Activated T-cell treated with anti-CD3 and anti-CD28 coated beads, Interleukin-2, amount 50 U/mL, for 24 hours (primary cell): ENCODE measurements around the gene P2RX3.

ENCODE experiments used
- DNase-seq: peaks from one replicate; pipeline ENCODE4 v3.0.0-alpha.2; 2020
- H3K27ac Mint-ChIP-seq: 2 replicates; pipeline ENCODE4 v1.8.0; 2020; ENCODE audit warnings: mild to moderate bottlenecking, mixed read lengths
- H3K27me3 Mint-ChIP-seq: 2 replicates; pipeline ENCODE4 v1.8.0; 2020; ENCODE audit warnings: mixed read lengths
- H3K36me3 Mint-ChIP-seq: 2 replicates; pipeline ENCODE4 v1.8.0; 2020; ENCODE audit warnings: low read depth, mixed read lengths
- H3K4me1 Mint-ChIP-seq: 2 replicates; pipeline ENCODE4 v1.8.0; 2020; ENCODE audit warnings: low read depth, mixed read lengths
- H3K4me3 Mint-ChIP-seq: 2 replicates; pipeline ENCODE4 v1.8.0; 2020; ENCODE audit warnings: mild to moderate bottlenecking, moderate library complexity, mixed read lengths
- H3K9me3 Mint-ChIP-seq: 2 replicates; pipeline ENCODE4 v1.8.0; 2020; ENCODE audit warnings: mixed read lengths

The P2RX3 gene

DNA sequence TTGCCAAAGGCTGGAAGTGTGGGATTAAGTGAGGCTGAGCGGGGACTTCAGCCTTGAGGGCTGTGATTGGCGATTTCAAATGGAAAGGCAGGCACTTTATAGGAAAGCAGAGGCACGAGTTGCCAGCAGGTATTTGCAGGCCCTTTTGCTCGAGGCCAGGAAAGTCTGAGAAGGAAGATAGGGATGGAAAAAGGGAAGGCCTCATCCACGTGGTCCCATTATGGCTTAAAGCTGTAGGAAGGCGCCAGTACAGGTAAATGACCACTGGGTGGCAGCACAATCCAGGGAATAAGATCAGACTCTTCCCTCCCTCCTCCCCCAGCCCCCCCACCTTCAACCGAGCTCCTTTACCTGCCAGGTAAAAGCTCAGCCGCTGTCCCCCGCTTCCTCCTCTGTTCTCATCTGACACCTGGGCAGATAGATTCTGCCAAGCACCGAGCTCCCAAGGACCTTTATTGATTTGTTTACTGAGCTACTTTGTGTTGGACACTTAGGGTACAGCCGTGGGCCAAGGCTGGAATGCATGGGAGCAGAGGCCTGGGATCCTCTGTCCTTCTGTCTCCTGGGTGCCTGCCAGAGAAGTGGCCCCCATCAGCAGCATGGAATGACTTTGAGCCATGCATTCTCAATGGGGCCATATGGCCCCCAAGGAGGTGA, 7.5 kb downstream of the P2RX3 start:
- H3K27me3 Mint-ChIP-seq: no peaks in the 10 kb centered on the region
- H3K27ac Mint-ChIP-seq: no peak overlapping the region

DNA sequence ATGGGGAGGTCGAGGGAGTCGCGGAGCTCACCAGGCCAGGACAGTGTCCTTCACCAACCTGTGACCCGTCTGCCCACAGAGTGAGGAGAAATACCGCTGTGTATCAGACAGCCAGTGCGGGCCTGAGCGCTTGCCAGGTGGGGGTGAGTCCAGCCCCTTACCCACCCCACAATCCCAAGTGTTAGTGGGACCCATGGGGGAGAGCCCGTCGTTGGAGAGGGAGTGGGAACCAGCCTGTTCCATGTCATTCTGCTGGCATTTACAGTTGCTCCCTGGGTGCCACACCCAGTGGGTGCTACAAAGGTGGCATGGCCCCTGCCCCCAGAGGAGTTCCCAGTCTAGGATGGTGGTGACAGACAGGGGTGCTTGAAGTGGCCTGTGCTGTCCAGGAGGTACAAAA, 9.2 kb downstream of the P2RX3 start:
- Mint-ChIP-seq H3K27ac (no peak overlapping the region), H3K27me3 (no peaks in the 10 kb centered on the region)
- DNase-seq: no peak

More for the DNA sequence above, 7.5 kb downstream of the P2RX3 start:
- no peaks in the 10 kb centered on the region for H3K9me3 Mint-ChIP-seq
- H3K4me3 Mint-ChIP-seq: no peak overlapping the region
- peak; percentile 75 for DNase-seq
- H3K4me1 Mint-ChIP-seq: peaks cover 5% of the 10 kb centered on the region
- H3K36me3 Mint-ChIP-seq: no peaks in the 10 kb centered on the region

GRCh38 chr11:57348052-57348451, 9.9 kb downstream of the P2RX3 start:
- H3K27ac Mint-ChIP-seq: no peak overlapping the region
- no peaks in the 10 kb centered on the region for H3K36me3 Mint-ChIP-seq
- no peak for DNase-seq
- H3K27me3 Mint-ChIP-seq: no peaks in the 10 kb centered on the region
- no peak overlapping the region for H3K4me3 Mint-ChIP-seq
- H3K4me1 Mint-ChIP-seq: peaks cover 5% of the 10 kb centered on the region
- peaks cover 5% of the 10 kb centered on the region for H3K9me3 Mint-ChIP-seq

More for the DNA sequence above, 9.2 kb downstream of the P2RX3 start:
- no peaks in the 10 kb centered on the region for H3K36me3 Mint-ChIP-seq
- H3K9me3 Mint-ChIP-seq: peaks cover 5% of the 10 kb centered on the region
- peaks cover 5% of the 10 kb centered on the region for H3K4me1 Mint-ChIP-seq
- H3K4me3 Mint-ChIP-seq: no peak overlapping the region

DNA sequence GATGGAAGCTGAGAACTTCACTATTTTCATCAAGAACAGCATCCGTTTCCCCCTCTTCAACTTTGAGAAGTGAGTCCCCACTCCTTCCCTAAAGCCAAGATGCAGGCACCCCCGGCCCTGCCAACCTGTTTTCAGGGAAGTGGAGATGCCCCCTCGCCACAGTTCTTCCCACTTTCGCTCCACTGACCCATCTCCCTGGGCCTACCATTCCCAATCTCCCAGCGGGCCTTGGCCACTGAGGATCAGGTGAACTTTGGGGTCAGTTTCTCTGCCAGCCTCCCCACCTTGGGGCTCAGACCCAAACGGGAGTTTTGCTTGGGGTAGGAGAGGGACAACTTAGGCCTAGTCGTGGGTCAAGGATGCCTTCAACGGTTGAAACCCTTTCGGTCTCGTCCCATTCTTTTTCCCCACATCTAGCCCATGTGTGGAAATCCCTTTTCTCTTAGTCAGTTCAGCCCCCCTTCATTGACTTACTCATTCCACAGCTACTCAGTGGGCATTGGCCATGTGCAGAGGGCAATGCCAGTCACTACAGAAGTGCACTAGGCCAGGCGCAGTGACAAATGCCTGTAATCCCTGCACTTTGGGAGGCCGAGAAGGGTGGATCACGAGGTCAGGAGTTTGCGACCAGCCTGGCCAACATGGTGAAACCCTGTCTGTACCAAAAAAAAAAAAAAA, 10.6 kb downstream of the P2RX3 start:
- H3K9me3 Mint-ChIP-seq: peaks cover 5% of the 10 kb centered on the region

GRCh38 chr11:57349491-57350274, 11.5 kb downstream of the P2RX3 start:
- peaks cover 4% of the 10 kb centered on the region for H3K27me3 Mint-ChIP-seq
- H3K9me3 Mint-ChIP-seq: peaks cover 5% of the 10 kb centered on the region
- no peak overlapping the region for H3K27ac Mint-ChIP-seq
- no peak overlapping the region for H3K4me3 Mint-ChIP-seq
- H3K36me3 Mint-ChIP-seq: no peaks in the 10 kb centered on the region
- DNase-seq: peak; percentile 78
- H3K4me1 Mint-ChIP-seq: peaks cover 5% of the 10 kb centered on the region

More for the DNA sequence above, 10.6 kb downstream of the P2RX3 start:
- no peak for DNase-seq
- H3K4me1 Mint-ChIP-seq: peaks cover 5% of the 10 kb centered on the region
- no peaks in the 10 kb centered on the region for H3K36me3 Mint-ChIP-seq
- H3K4me3 Mint-ChIP-seq: no peak overlapping the region
- H3K27ac Mint-ChIP-seq: no peak overlapping the region
- no peaks in the 10 kb centered on the region for H3K27me3 Mint-ChIP-seq

DNA sequence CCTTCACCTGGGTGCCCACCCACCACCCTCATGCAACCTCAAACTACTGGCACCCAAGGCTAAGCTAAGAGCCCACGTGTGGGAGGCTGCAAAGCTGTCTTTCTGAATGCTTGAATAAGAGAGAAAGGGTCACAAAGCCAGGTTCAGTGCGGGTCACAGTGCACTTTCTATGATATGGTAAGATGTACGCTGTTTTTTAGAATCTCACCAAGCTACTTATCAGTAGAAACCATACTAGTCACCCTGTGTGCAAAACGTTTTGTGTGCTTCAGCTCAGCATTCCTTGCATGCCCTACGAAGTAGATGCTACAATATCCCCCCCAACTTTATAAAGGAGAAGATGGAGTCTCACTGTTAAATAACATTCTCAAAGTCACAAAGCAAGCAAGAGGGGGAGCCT, 14.9 kb downstream of the P2RX3 start:
- Mint-ChIP-seq H3K27ac (no peak overlapping the region), H3K4me3 (no peak overlapping the region), H3K4me1 (peaks cover 4% of the 10 kb centered on the region), H3K36me3 (no peaks in the 10 kb centered on the region), H3K27me3 (peaks cover 10% of the 10 kb centered on the region), H3K9me3 (peaks cover 5% of the 10 kb centered on the region)
- no peak for DNase-seq

GRCh38 chr11:57353446-57353845, 15.3 kb downstream of the P2RX3 start:
- Mint-ChIP-seq H3K36me3 (no peaks in the 10 kb centered on the region), H3K27me3 (peaks cover 10% of the 10 kb centered on the region), H3K4me1 (peaks cover 4% of the 10 kb centered on the region), H3K4me3 (no peak overlapping the region), H3K9me3 (peaks cover 5% of the 10 kb centered on the region), H3K27ac (no peak overlapping the region)
- no peak for DNase-seq

- H3K36me3 Mint-ChIP-seq: no peaks in the 10 kb centered on the region
- peaks cover 5% of the 10 kb centered on the region for H3K9me3 Mint-ChIP-seq
- H3K4me1 Mint-ChIP-seq: peaks cover 4% of the 10 kb centered on the region
- no peak overlapping the region for H3K4me3 Mint-ChIP-seq
- peaks cover 10% of the 10 kb centered on the region for H3K27me3 Mint-ChIP-seq
- no peak for DNase-seq
- no peak overlapping the region for H3K27ac Mint-ChIP-seq
Measured at GRCh38 chr11:57353852-57354251, 15.7 kb downstream of the P2RX3 start.

- no peak overlapping the region for H3K27ac Mint-ChIP-seq
- H3K36me3 Mint-ChIP-seq: no peaks in the 10 kb centered on the region
- H3K9me3 Mint-ChIP-seq: peaks cover 5% of the 10 kb centered on the region
- H3K27me3 Mint-ChIP-seq: peaks cover 10% of the 10 kb centered on the region
- no peak overlapping the region for H3K4me3 Mint-ChIP-seq
- H3K4me1 Mint-ChIP-seq: peaks cover 3% of the 10 kb centered on the region
- no peak for DNase-seq
Measured at GRCh38 chr11:57354699-57355098, 16.5 kb downstream of the P2RX3 start.

GRCh38 chr11:57356268-57356667, 18.1 kb downstream of the P2RX3 start:
- Mint-ChIP-seq H3K4me3 (no peak overlapping the region), H3K9me3 (peaks cover 4% of the 10 kb centered on the region), H3K27me3 (peaks cover 10% of the 10 kb centered on the region), H3K36me3 (no peaks in the 10 kb centered on the region), H3K27ac (no peak overlapping the region), H3K4me1 (no peaks in the 10 kb centered on the region)
- no peak for DNase-seq

- H3K9me3 Mint-ChIP-seq: no peaks in the 10 kb centered on the region
- peaks cover 10% of the 10 kb centered on the region for H3K27me3 Mint-ChIP-seq
Measured at GRCh38 chr11:57357310-57357709, 19.2 kb downstream of the P2RX3 start.

DNA sequence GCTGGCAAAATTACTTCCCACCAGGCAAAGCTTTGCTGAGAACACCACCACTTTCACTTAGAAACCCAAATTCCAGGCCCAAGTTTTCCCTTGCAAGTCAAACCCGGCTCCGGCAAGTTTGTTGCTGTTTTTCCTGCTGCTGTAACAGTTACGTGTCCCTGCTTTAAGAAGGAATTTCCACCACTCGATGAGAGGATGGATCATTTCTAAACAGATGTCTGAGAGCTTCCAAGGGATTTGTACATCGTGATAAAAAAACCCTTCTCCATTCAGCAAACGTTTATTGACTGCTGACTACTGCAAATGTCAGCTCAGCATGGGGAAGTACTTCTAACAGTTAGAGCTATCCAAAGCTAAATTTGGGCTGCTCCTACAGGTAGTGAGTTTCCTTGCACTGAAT, 19.7 kb downstream of the P2RX3 start:
- peaks cover 10% of the 10 kb centered on the region for H3K27me3 Mint-ChIP-seq
- DNase-seq: no peak
- H3K27ac Mint-ChIP-seq: no peak overlapping the region
- no peaks in the 10 kb centered on the region for H3K9me3 Mint-ChIP-seq
- no peaks in the 10 kb centered on the region for H3K4me1 Mint-ChIP-seq
- no peak overlapping the region for H3K4me3 Mint-ChIP-seq
- H3K36me3 Mint-ChIP-seq: no peaks in the 10 kb centered on the region

More at GRCh38 chr11:57357310-57357709, 19.2 kb downstream of the P2RX3 start:
- Mint-ChIP-seq H3K4me1 (no peaks in the 10 kb centered on the region), H3K36me3 (no peaks in the 10 kb centered on the region), H3K4me3 (no peak overlapping the region), H3K27ac (no peak overlapping the region)
- no peak for DNase-seq

DNA sequence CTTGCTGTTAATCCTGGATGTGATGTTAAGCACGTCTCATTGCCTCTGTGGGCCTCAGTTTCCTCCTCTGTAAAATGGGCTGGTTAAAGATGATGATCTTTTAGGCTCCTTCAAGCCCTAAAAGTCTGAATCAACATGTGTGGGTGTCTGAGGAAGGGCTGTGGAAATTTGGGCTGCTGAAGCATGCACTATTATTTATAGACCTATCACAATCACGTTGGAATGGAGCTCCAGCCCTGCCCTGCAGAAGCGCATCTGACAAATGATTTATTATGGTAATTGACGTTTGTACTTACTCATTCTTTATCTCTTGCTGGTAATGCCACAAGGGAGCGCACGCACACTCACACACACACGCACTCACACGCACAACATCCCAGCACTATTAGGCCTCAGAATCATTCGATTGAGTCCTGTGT, 20.4 kb downstream of the P2RX3 start:
- Mint-ChIP-seq H3K27ac (no peak overlapping the region), H3K36me3 (no peaks in the 10 kb centered on the region), H3K9me3 (no peaks in the 10 kb centered on the region), H3K4me1 (no peaks in the 10 kb centered on the region), H3K27me3 (peaks cover 15% of the 10 kb centered on the region), H3K4me3 (no peak overlapping the region)
- DNase-seq: no peak

DNA sequence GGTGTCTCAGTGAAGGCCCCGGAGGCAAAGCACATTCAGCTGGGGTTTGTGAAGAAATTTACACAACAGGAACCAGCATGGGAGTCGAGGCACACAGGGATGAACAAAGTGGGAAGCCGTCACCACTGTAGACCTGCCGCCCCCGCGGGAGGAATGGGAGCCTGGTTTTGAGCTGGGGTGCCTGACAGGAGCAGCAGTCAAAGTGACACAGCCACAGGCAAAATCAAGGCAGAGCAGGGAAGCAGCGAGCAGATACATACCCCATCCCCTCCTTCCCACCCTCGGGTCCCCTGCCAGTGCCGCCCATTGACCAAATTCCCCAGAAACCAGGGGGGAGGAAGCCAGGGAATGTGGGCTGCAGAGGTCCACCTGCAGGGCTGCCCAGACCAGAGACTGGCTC, 20.8 kb downstream of the P2RX3 start:
- no peak overlapping the region for H3K4me3 Mint-ChIP-seq
- H3K36me3 Mint-ChIP-seq: no peaks in the 10 kb centered on the region
- H3K27ac Mint-ChIP-seq: no peak overlapping the region
- H3K27me3 Mint-ChIP-seq: peaks cover 15% of the 10 kb centered on the region
- no peaks in the 10 kb centered on the region for H3K9me3 Mint-ChIP-seq
- no peak for DNase-seq
- H3K4me1 Mint-ChIP-seq: no peaks in the 10 kb centered on the region

- Mint-ChIP-seq H3K27me3 (peaks cover 14% of the 10 kb centered on the region), H3K27ac (no peak overlapping the region)
Measured at GRCh38 chr11:57359396-57359795, 21.2 kb downstream of the P2RX3 start.

More at GRCh38 chr11:57359396-57359795, 21.2 kb downstream of the P2RX3 start:
- H3K9me3 Mint-ChIP-seq: no peaks in the 10 kb centered on the region
- no peaks in the 10 kb centered on the region for H3K4me1 Mint-ChIP-seq
- no peak for DNase-seq
- no peaks in the 10 kb centered on the region for H3K36me3 Mint-ChIP-seq
- no peak overlapping the region for H3K4me3 Mint-ChIP-seq
